Smooth muscle cell (in vitro differentiated cells): ENCODE measurements around the gene SIM2. TPM values are rescaled to one million over a fixed set of nuclear protein-coding genes. Genes with fewer than 3 reads are reported as not detected.
"Not testable (repeated sequence)": the region's sequence is repeated elsewhere in the genome, so short reads cannot be mapped to it uniquely, and the experiment has no call there.

Source experiments
- DNase-seq: peaks from one replicate; lab custom pipeline; 2025; ENCODE audit not compliant: unreplicated experiment; lab: John Stamatoyannopoulos, UW
- H2AFZ ChIP-seq: fragments of 200-600 bp; sonication (generic); 2 replicates; pipeline ENCODE4 v1.6.0; 2016; ENCODE audit warnings: antibody characterized with exemption, low read depth, mild to moderate bottlenecking
- H3F3A ChIP-seq: fragments of 200-600 bp; sonication (generic); 2 replicates; pipeline ENCODE4 v1.6.0; 2017; ENCODE audit warnings: antibody characterized with exemption, low read depth
- H3K27ac ChIP-seq: fragments of 200-600 bp; sonication (generic); 2 replicates; pipeline ENCODE4 v1.5.1; 2016; ENCODE audit warnings: low read depth, mild to moderate bottlenecking
- H3K27me3 ChIP-seq: fragments of 200-600 bp; sonication (generic); 2 replicates; pipeline ENCODE4 v1.6.1; 2016; ENCODE audit warnings: low read depth, mild to moderate bottlenecking
- H3K36me3 ChIP-seq: fragments of 200-600 bp; sonication (generic); 2 replicates; pipeline ENCODE4 v1.5.1; 2016; ENCODE audit warnings: low read depth
- H3K4me1 ChIP-seq: fragments of 200-600 bp; sonication (generic); 2 replicates; pipeline ENCODE4 v1.5.1; 2016; ENCODE audit warnings: low read depth
- H3K4me2 ChIP-seq: fragments of 200-600 bp; sonication (generic); 2 replicates; pipeline ENCODE4 v1.6.0; 2016; ENCODE audit warnings: mild to moderate bottlenecking
- H3K4me3 ChIP-seq: fragments of 200-600 bp; sonication (generic); 2 replicates; pipeline ENCODE4 v1.5.1; 2016; ENCODE audit warnings: mild to moderate bottlenecking
- H3K79me2 ChIP-seq: fragments of 200-600 bp; sonication (generic); 2 replicates; pipeline ENCODE4 v1.6.0; 2016; ENCODE audit warnings: low read depth, mild to moderate bottlenecking
- H3K9ac ChIP-seq: fragments of 200-600 bp; sonication (generic); 2 replicates; pipeline ENCODE4 v1.6.0; 2016; ENCODE audit warnings: low read depth
- H3K9me3 ChIP-seq: fragments of 200-600 bp; sonication (generic); replicated peaks from 2 replicates; pipeline ENCODE4 v1.5.1; 2016; ENCODE audit warnings: low read depth
- H4K20me1 ChIP-seq: fragments of 200-600 bp; sonication (generic); 2 replicates; pipeline ENCODE4 v1.6.0; 2016; ENCODE audit warnings: low read depth
- WGBS: methylation state at CpG from one replicate; pipeline ENCODE4 v1.1.7; 2016; ENCODE audit warnings: low lambda C conversion rate; 5-methylcytosine and 5-hydroxymethylcytosine counted together
- polyA plus RNA-seq: library from polyadenylated mRNA; unstranded; fragments of >200 nt; fragmentation: Nextera tagmentation; extraction: Ambion mirVana; gene quantifications from 2 replicates; pipeline ENCODE4 v1.2.1, GENCODE V29; 2016
- total RNA-seq: library from RNA; depleted of rRNA; stranded (reverse); fragments of >200 nt; gene quantifications from 2 replicates; pipeline ENCODE4 v1.2.3, GENCODE V29; 2014
- TF ChIP-seq, protein P1 (sequence below): fragments of 200-600 bp; sonication (generic); IDR thresholded peaks from 2 replicates; pipeline ENCODE4 v1.5.1; 2017; ENCODE audit warnings: borderline replicate concordance, mild to moderate bottlenecking, antibody characterized with exemption; ENCODE audit not compliant: insufficient read depth, poor library complexity, severe bottlenecking

Gene SIM2
- total and polyA plus RNA-seq, 2 experiments from 2014 or later, result 0.25 TPM; not detected in 1

DNA sequence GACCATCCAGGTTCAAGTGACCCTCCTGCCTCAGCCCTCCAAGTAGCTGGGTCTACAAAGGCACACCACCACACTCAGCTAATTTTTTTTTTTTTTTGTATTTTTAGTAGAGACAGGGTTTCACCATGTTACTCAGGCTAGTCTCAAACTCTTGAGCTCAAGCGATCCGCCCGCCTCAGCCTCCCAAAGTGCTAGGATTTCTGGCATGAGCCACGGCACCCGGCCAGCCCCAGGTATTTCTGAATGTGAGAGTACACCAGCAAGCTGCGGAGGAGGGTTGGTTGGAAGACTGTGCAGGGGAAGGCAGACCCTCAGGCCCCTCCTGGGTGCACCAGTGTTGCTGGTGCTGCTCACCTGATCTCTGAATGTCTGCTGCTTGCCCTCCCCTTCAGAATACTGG, 33.1 kb upstream of the SIM2 start:
- peaks cover 14% of the 10 kb centered on the region for H3K27me3 ChIP-seq
- H2AFZ ChIP-seq, result no peak overlapping the region
- H3K36me3 ChIP-seq, result no peaks in the 10 kb centered on the region
- H3K79me2 ChIP-seq, result no peaks in the 10 kb centered on the region
- H3K27ac ChIP-seq, result no peak overlapping the region
- 88% methylated on average over 6 of the region's 6 CpGs for WGBS
- H4K20me1 ChIP-seq, result no peaks in the 10 kb centered on the region
- no peak overlapping the region for H3K4me3 ChIP-seq
- DNase-seq, result no peak
- no peaks in the 10 kb centered on the region for H3F3A ChIP-seq
- H3K4me2 ChIP-seq, result no peak overlapping the region
- H3K4me1 ChIP-seq, result no peaks in the 10 kb centered on the region
- no peak overlapping the region for H3K9ac ChIP-seq
- no peaks in the 10 kb centered on the region for H3K9me3 ChIP-seq
- TF ChIP-seq, protein P1, sequence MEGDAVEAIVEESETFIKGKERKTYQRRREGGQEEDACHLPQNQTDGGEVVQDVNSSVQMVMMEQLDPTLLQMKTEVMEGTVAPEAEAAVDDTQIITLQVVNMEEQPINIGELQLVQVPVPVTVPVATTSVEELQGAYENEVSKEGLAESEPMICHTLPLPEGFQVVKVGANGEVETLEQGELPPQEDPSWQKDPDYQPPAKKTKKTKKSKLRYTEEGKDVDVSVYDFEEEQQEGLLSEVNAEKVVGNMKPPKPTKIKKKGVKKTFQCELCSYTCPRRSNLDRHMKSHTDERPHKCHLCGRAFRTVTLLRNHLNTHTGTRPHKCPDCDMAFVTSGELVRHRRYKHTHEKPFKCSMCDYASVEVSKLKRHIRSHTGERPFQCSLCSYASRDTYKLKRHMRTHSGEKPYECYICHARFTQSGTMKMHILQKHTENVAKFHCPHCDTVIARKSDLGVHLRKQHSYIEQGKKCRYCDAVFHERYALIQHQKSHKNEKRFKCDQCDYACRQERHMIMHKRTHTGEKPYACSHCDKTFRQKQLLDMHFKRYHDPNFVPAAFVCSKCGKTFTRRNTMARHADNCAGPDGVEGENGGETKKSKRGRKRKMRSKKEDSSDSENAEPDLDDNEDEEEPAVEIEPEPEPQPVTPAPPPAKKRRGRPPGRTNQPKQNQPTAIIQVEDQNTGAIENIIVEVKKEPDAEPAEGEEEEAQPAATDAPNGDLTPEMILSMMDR, result no peak

DNA sequence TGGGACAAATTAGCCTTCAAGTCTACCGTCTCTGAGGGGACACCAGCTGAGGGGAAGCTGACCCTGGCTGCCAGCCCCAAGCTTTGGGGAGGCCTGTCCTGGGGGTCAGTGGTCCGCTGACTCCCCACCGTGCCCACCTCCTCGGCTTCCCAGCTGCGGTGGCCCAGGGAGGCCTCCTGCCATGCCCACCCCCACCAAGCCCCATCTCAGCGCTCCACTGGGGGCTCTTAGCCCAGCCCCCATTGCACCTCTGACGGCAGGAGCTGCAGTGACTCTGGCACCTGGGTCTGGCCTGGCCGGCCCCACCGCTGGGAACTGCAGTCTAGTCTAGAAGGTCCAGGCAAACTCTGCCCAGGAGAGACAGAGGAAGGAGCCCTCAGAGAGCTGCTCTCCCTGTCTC, 30.2 kb upstream of the SIM2 start:
- Histone ChIP-seq H3K4me3 (no peak overlapping the region), H3K4me2 (no peak overlapping the region), H3K27me3 (peaks cover 12% of the 10 kb centered on the region), H3K9ac (no peak overlapping the region), H4K20me1 (no peaks in the 10 kb centered on the region), H2AFZ (no peak overlapping the region), H3K27ac (no peak overlapping the region), H3K4me1 (no peaks in the 10 kb centered on the region), H3K79me2 (no peaks in the 10 kb centered on the region), H3K36me3 (no peaks in the 10 kb centered on the region), H3K9me3 (no peaks in the 10 kb centered on the region), H3F3A (no peaks in the 10 kb centered on the region)
- 91% methylated on average over 9 of the region's 9 CpGs for WGBS
- TF ChIP-seq, protein P1, result no peak
- no peak for DNase-seq

DNA sequence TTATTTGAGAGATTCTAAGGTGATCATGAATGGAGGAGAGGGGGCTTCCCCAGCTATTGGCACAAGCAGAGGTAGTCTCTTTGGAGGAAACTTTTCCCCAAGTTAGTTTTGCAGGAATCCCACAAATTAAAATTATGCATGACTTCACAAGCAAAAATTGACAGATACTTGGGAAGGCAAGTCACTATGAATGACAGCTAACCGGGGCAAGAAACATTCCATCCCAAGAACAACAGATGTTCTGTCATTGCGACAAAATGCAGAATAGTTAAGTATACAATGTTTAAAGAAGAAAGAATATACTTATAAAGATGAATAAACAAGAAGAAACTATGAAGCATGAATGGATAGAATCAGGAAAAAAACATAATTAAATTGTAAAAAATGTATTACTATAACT, 27.1 kb upstream of the SIM2 start:
- Histone ChIP-seq H3K27me3 (peaks cover 6% of the 10 kb centered on the region), H3K4me1 (no peaks in the 10 kb centered on the region), H3K36me3 (no peaks in the 10 kb centered on the region), H3K27ac (no peak overlapping the region), H3F3A (no peaks in the 10 kb centered on the region), H2AFZ (no peak overlapping the region), H3K9me3 (no peaks in the 10 kb centered on the region), H3K4me3 (no peak overlapping the region), H3K79me2 (no peaks in the 10 kb centered on the region), H4K20me1 (no peaks in the 10 kb centered on the region), H3K9ac (no peak overlapping the region), H3K4me2 (no peak overlapping the region)
- no peak for DNase-seq
- TF ChIP-seq, protein P1, result no peak
- 87% methylated on average over 2 of the region's 2 CpGs for WGBS

GRCh38 chr21:36672296-36672695, 26.6 kb upstream of the SIM2 start:
- H3K79me2 ChIP-seq, DNase-seq, H3K4me2 ChIP-seq, H3K4me1 ChIP-seq, H4K20me1 ChIP-seq, H2AFZ ChIP-seq, H3K36me3 ChIP-seq, H3K4me3 ChIP-seq, H3K9me3 ChIP-seq, H3F3A ChIP-seq, H3K9ac ChIP-seq, H3K27me3 ChIP-seq, H3K27ac ChIP-seq: not testable (repeated sequence)
- WGBS, result 84% methylated on average over 2 of the region's 2 CpGs
